HepG2 (cell line): ENCODE measurements around the gene EEF1AKMT1. TPM values are rescaled to one million over a fixed set of nuclear protein-coding genes. Genes with fewer than 3 reads are reported as not detected.
A peak's percentile ranks its signal among the peaks of the same experiment; 100 is the strongest.

Experiments
- ATAC-seq: fragments of 200-7000 bp; cut with Tn5 transposase; 3 replicates; pipeline ENCODE4 v1.9.1; 2020; ENCODE audit warnings: mild to moderate bottlenecking, moderate library complexity
- BruUV-seq: library from RNA; stranded (reverse); fragments of 400-500 nt; replicated peaks from 2 replicates; lab custom pipeline; 2021; lab: Mats Ljungman, UMichigan
- CTCF ChIA-PET: fragments of 300-600 bp; formaldehyde crosslinking; extraction: SDS; loops from one replicate; lab custom pipeline; 2021; ENCODE audit warnings: low total read pairs, inconsistent platforms, low intra/inter-chr PET ratio; lab: Yijun Ruan, JAX
- POLR2A ChIA-PET: fragments of 350-600 bp; sonication (Branson Sonifier 250); formaldehyde crosslinking; loops from one replicate; lab custom pipeline; 2020; ENCODE audit warnings: antibody characterized with exemption, inconsistent platforms; lab: Yijun Ruan, JAX
- DNase-seq: peaks from one replicate; pipeline ENCODE4 v3.0.0-alpha.2; 2015; ENCODE audit warnings: low spot score
- FAIRE-seq: peaks from 3 replicates; lab custom pipeline; 2011; peaks lifted over from hg19 to GRCh38; lab: Jason Lieb, UNC
- H2AFZ ChIP-seq: one replicate; pipeline ENCODE4 v1.6.1; 2011; ENCODE audit warnings: low read length, inconsistent platforms
- H3K27ac ChIP-seq: fragments of 300-600 bp; 3 replicates; pipeline ENCODE4 v1.8.0; 2011; ENCODE audit warnings: mixed run types, mild to moderate bottlenecking, mixed read lengths, low read length, inconsistent platforms; ENCODE audit not compliant: insufficient read depth; ENCODE audit errors: extremely low read length
- H3K27me3 ChIP-seq, 2 experiments: fragments of 200-600 bp in 1 of 2; 2 replicates in 1 of 2; 3 replicates in 1 of 2; pipeline versions ENCODE4 v1.6.0 to v1.8.0; 2011; ENCODE audit warnings: low read length in 2 of 2, mild to moderate bottlenecking in 2 of 2, moderate library complexity in 2 of 2, inconsistent platforms in 1 of 2; ENCODE audit not compliant: insufficient read depth in 2 of 2, control insufficient read depth in 1 of 2
- H3K36me3 ChIP-seq, 2 experiments: fragments of 200-600 bp in 1 of 2; replicated peaks in 1 of 2; 2 replicates in 1 of 2; 3 replicates in 1 of 2; pipeline versions ENCODE4 v1.5.1 to v1.8.0; 2011; ENCODE audit warnings: low read length in 2 of 2, inconsistent platforms in 1 of 2; ENCODE audit not compliant: insufficient read depth in 2 of 2, control insufficient read depth in 1 of 2
- H3K4me1 ChIP-seq: 2 replicates; pipeline ENCODE4 v1.5.1; 2012; ENCODE audit warnings: low read length, inconsistent platforms; ENCODE audit not compliant: insufficient read depth
- H3K4me2 ChIP-seq: 2 replicates; pipeline ENCODE4 v1.6.0; 2011; ENCODE audit warnings: low read depth, low read length, inconsistent platforms
- H3K4me3 ChIP-seq, 3 experiments: fragments of 200-600 bp in 1 of 3; sonication (generic), shearing (Covaris generic) in 1 of 3; replicated peaks in 1 of 3; 2 replicates each; pipeline ENCODE4 v1.5.1; 2011 to 2016; ENCODE audit warnings: low read length in 3 of 3, inconsistent platforms in 2 of 3, low read depth in 2 of 3, mild to moderate bottlenecking in 2 of 3, control low read depth in 1 of 3, mixed read lengths in 1 of 3; ENCODE audit not compliant: insufficient read depth in 1 of 3
- H3K79me2 ChIP-seq: one replicate; pipeline ENCODE4 v1.6.1; 2011; ENCODE audit warnings: low read length, inconsistent platforms; ENCODE audit not compliant: insufficient read depth
- H3K9ac ChIP-seq: 2 replicates; pipeline ENCODE4 v1.6.0; 2011; ENCODE audit warnings: mild to moderate bottlenecking, low read depth, low read length, inconsistent platforms; ENCODE audit not compliant: insufficient read depth
- H3K9me3 ChIP-seq: 2 replicates; pipeline ENCODE4 v1.5.1; 2012; ENCODE audit warnings: mild to moderate bottlenecking, low read length
- H4K20me1 ChIP-seq: 2 replicates; pipeline ENCODE4 v1.6.0; 2011; ENCODE audit warnings: inconsistent platforms, mild to moderate bottlenecking, low read length, moderate library complexity; ENCODE audit not compliant: insufficient read depth
- NCOA1 ChIP-seq: sonication (generic); formaldehyde crosslinking; IDR thresholded peaks from 2 replicates; pipeline ENCODE4 v1.9.0; 2021; ENCODE audit warnings: missing genetic modification reagents
- SMAD1 ChIP-seq: sonication (generic); formaldehyde crosslinking; IDR thresholded peaks from 2 replicates; pipeline ENCODE4 v1.4.0; 2020; ENCODE audit warnings: missing genetic modification reagents, low read depth, mild to moderate bottlenecking, borderline replicate concordance
- ZNF12 ChIP-seq: sonication (generic); formaldehyde crosslinking; IDR thresholded peaks from 2 replicates; pipeline ENCODE4 v1.5.0; 2020; ENCODE audit warnings: missing genetic modification reagents
- ZNF232 ChIP-seq: sonication (generic); formaldehyde crosslinking; IDR thresholded peaks from 2 replicates; pipeline ENCODE4 v1.4.0; 2020; ENCODE audit warnings: missing genetic modification reagents, borderline replicate concordance
- ZNF598 ChIP-seq: sonication (generic); formaldehyde crosslinking; IDR thresholded peaks from 2 replicates; pipeline ENCODE4 v1.5.1; 2020; ENCODE audit warnings: mild to moderate bottlenecking, missing genetic modification reagents, borderline replicate concordance
- whole genome bisulfite sequencing: methylation state at CpG from one replicate; pipeline ENCODE4 v1.1.6; 2017; ENCODE audit warnings: low lambda C conversion rate; 5-methylcytosine and 5-hydroxymethylcytosine counted together
- in situ Hi-C: cut with HindIII; loops from 2 replicates; pipeline ENCODE4 v1.10.0; 2017; ENCODE audit warnings: low pct_unique_long_range_greater_than_20kb; ENCODE audit not compliant: extremely low pct_ligation_motif_present
- intact Hi-C: fragments of 100-400 bp; cut with micrococcal nuclease; formaldehyde crosslinking; loops from one replicate; pipeline ENCODE4 v1.10.0; 2022; ENCODE audit not compliant: unreplicated experiment
- polyA plus RNA-seq, 8 experiments: library from polyadenylated mRNA; depleted of rRNA in 3 of 8; stranded (reverse) in 7 of 8; unstranded in 1 of 8; fragments of >200 nt; fragmentation: Illumina TruSeq in 4 of 8; extraction: Trizol in 4 of 8; gene quantifications; 2 replicates each; pipeline versions ENCODE4 v1.2.1 to v1.2.3, GENCODE V29; 2011 to 2016; ENCODE audit warnings: low read depth in 4 of 8, missing spikeins in 1 of 8, mixed read lengths in 1 of 8; ENCODE audit not compliant: insufficient read depth in 1 of 8
- total RNA-seq, 5 experiments: library from RNA; depleted of rRNA; stranded (reverse); fragments of >200 nt; fragmentation: Illumina TruSeq; extraction: Trizol; gene quantifications; 2 replicates each; pipeline ENCODE4 v1.2.3, GENCODE V29; 2016; ENCODE audit warnings: low read depth in 1 of 5
- TF ChIP-seq, protein P1 (sequence below): sonication (generic); formaldehyde crosslinking; IDR thresholded peaks from 2 replicates; pipeline ENCODE4 v1.4.0; 2020; ENCODE audit warnings: mild to moderate bottlenecking, missing genetic modification reagents

EEF1AKMT1 gene
- total and polyA plus RNA-seq, 2 of the 13 experiments (the other 11 are each of a cell fraction or from before 2014, with no cell fraction given): 6.0 to 16.1 TPM

DNA sequence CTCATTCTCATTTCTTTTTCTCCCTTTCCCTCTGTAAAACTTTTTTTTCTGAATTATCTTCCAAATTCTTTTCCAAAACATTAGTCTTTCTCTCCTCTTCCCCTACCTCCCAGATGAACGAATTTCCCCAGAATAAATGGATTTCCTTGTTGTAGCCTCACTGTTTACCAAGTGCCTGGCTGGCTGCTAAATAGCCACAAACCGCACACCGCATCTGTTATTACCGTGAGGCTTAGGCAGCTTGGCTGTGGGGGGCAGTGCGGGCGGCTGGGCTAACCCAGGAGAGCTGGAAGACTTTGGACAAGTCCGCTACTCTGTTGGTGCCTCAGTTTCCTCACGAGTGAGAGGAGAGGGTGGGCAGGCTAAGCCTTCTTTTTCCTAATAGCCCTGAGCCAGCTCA, 59.6 kb downstream of the EEF1AKMT1 start (continued):
- TF ChIP-seq NCOA1: no peak
- TF ChIP-seq SMAD1: no peak
- no peak for TF ChIP-seq ZNF598
- TF ChIP-seq ZNF232 (CRISPR knock-in tag): no peak
- TF ChIP-seq, all 625 proteins: peak for 0

DNA sequence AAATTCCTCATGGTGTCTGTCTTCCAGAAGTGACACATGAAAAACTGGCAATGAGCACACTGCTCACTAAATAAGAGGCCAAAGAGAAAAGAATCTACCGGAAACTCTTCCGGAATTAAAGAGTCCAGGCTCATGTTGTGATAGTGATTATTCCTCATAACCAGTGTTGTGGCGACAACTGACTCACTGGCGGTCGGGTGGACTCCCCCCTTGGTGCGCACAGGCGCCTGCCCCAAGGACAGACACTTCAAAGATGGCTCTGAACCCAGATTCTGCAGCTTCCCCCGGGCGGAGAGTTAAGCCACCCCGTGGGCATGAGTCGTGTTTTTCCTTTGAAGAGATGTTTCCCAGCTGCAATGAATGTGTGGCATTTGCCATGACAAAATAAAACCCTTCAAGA, 60.0 kb downstream of the EEF1AKMT1 start:
- TF ChIP-seq ZNF12 (CRISPR knock-in tag): 0 out of 2 replicates have a peak, but pooled peaks have one; percentile 23
- TF ChIP-seq, protein P1, sequence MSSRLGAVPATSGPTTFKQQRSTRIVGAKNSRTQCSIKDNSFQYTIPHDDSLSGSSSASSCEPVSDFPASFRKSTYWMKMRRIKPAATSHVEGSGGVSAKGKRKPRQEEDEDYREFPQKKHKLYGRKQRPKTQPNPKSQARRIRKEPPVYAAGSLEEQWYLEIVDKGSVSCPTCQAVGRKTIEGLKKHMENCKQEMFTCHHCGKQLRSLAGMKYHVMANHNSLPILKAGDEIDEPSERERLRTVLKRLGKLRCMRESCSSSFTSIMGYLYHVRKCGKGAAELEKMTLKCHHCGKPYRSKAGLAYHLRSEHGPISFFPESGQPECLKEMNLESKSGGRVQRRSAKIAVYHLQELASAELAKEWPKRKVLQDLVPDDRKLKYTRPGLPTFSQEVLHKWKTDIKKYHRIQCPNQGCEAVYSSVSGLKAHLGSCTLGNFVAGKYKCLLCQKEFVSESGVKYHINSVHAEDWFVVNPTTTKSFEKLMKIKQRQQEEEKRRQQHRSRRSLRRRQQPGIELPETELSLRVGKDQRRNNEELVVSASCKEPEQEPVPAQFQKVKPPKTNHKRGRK (CRISPR knock-in tag): no peak
- no peaks in the 10 kb centered on the region for H3K9me3 ChIP-seq
- no peak overlapping the region for H2AFZ ChIP-seq
- intact Hi-C loops: loop anchor here (2.0 kb wide), 2 partner anchors 115 to 211 kb away; no protein-coding TSS in a partner anchor
- ChIA-PET CTCF (interaction anchor here (1.6 to 2.7 kb wide), 2 partner anchors 211 to 218 kb away, joined by 8 to 21 read pairs; no protein-coding TSS in a partner anchor), POLR2A (no interaction called here)
- peak overlapping the region in 2 of 3 experiments; percentile 22 to 61; a peak in 3 of 6 replicates for H3K4me3 ChIP-seq
- WGBS: 31% methylated on average over 8 of the region's 11 CpGs
- no TSS peak for BruUV-seq
- in situ Hi-C loops: no loop called here
- no peak overlapping the region for H3K9ac ChIP-seq
- no peaks in the 10 kb centered on the region; a peak in 1 of 5 replicates for H3K27me3 ChIP-seq
- DNase-seq (no peak), FAIRE-seq (no peak), ATAC-seq (peak; percentile 5; the same call in 1 of the 3 replicates)
- H3K79me2 ChIP-seq: no peaks in the 10 kb centered on the region
- no peak overlapping the region for H3K27ac ChIP-seq
- no peaks in the 10 kb centered on the region for H4K20me1 ChIP-seq
- peak overlapping the region; percentile 91 for H3K4me2 ChIP-seq
- peaks cover 57% of the 10 kb centered on the region for H3K4me1 ChIP-seq
- no peaks in the 10 kb centered on the region for H3K36me3 ChIP-seq
